Measurements from ENCODE around the gene ATP2B2. TPM values are rescaled to one million over a fixed set of nuclear protein-coding genes. Genes with fewer than 3 reads are reported as not detected.

The ATP2B2 gene
- total RNA-seq, 1 experiment from 2014 or later, result not detected

DNA sequence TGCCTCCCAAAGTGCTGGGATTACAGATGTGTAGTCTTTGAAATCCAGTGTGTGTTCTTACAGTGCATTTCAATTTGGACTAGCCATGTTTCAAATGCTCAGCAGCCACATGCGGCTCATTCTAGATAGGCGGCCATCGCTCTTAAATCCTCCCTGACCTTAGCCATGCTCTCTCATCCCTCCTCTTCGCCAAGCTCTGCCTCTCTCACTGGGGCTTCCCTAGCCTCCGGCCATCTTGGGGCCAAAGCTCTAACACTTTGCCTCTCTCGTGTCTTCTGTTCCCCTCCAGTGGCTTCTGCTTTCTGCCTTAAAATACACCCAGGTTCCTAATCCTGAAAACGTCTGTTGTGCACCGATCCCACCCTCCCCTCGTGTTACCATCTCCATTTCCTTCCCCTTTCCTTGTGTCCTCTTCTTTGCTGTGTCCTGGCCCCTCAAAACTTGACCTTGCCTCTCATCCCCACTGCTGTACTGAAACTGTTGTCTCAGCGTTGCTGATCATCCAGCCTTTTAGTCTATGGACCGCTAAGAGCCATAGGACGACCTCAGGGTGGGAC, 211.3 kb downstream of the ATP2B2 start:
- Mint-ChIP-seq H3K9me3 (ENCODE audit: unreplicated experiment) (no peaks in the 10 kb centered on the region), H3K4me3 (ENCODE audit: unreplicated experiment) (no peak overlapping the region), H3K36me3 (ENCODE audit: insufficient read depth, unreplicated experiment) (peaks cover 30% of the 10 kb centered on the region), H3K4me1 (ENCODE audit: insufficient read depth, unreplicated experiment) (peaks cover 5% of the 10 kb centered on the region), H3K27me3 (ENCODE audit: insufficient read depth, unreplicated experiment) (no peaks in the 10 kb centered on the region), H3K27ac (ENCODE audit: low read depth, unreplicated experiment) (no peak overlapping the region)
- BruUV-seq (replicated peaks), result no TSS peak
- ChIA-PET CTCF (no interaction called here), POLR2A (interaction anchor here (0.6 to 0.9 kb wide), 2 partner anchors 26 to 891 kb away, joined by 3 to 4 read pairs; no protein-coding TSS in a partner anchor)
- no peak for DNase-seq (ENCODE audit: unreplicated experiment)
- TF ChIP-seq, protein P1, sequence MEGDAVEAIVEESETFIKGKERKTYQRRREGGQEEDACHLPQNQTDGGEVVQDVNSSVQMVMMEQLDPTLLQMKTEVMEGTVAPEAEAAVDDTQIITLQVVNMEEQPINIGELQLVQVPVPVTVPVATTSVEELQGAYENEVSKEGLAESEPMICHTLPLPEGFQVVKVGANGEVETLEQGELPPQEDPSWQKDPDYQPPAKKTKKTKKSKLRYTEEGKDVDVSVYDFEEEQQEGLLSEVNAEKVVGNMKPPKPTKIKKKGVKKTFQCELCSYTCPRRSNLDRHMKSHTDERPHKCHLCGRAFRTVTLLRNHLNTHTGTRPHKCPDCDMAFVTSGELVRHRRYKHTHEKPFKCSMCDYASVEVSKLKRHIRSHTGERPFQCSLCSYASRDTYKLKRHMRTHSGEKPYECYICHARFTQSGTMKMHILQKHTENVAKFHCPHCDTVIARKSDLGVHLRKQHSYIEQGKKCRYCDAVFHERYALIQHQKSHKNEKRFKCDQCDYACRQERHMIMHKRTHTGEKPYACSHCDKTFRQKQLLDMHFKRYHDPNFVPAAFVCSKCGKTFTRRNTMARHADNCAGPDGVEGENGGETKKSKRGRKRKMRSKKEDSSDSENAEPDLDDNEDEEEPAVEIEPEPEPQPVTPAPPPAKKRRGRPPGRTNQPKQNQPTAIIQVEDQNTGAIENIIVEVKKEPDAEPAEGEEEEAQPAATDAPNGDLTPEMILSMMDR (IDR thresholded peaks at IDR 0.05; ENCODE audit: unreplicated experiment), result no peak
- intact Hi-C loops (cut with micrococcal nuclease), result no loop called here

DNA sequence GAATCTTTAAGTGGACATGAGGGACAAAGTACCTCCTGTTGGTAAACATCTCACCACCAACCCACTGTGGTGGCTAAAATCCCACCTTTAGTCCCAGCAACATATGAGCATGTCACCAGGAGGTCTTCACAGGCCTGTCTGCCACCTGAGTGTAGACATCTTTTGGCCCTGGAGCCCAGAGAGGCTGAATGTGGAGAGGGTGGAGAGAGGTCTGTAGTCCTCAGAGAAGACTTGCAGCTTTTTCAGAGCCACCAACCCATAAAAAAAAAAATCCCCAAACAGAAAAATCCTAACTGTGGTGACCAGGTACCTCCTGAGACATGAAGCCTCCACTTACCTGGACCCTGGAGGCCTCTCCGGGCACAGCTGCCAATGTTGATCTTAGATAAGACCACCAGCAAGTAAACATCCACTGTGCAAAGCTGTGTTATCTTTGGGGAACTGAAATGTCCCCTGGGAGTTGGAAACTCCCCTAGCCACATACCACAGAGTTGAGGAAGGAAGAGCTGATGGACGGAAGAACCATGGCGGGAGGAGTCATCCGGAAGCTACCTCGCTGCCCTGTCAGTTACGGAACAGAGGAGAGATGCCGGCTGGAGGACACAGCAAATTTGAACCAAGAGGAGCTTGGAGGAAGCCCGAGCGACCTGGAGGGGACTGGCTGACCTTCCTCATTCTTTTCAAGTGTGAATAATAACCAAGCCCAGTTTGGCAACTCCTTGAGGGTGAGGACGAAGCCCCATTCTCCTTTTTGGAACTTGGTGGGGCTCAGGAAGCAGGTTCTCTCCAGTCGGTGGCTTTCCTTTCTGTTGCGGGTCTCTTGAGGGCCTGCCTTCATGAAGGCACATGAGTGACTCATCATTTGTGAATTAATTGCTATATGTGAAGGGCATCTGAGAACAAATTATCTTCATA, 212.6 kb downstream of the ATP2B2 start, which contains the start of gene GHRL:
Gene GHRL, minus strand, starts transcription at position 443 of the 915 bp plus-strand sequence. CDS start 2,767 bp downstream, outside the sequence.
- peaks cover 37% of the 10 kb centered on the region for H3K36me3 Mint-ChIP-seq (ENCODE audit: insufficient read depth, unreplicated experiment)

DNA sequence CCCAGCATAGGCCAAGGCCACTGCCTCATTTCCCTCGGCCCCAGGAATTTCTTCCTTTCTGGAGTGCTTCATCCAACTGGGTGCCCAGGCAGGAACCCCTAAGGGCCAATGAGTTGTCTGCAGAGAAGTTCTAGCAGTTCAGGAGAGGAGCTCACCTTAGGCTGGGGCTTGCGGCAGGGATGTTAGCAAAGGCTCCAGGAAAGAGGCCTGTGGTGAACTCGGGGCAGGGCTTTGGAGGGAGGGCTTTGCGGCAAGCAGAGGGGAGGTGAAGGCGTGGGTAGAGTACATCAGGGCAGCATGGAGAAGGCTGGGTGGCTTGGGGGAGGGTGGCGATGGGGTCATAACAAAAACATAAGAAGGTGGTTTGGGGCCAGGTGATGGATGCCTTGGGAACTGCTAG, 213.7 kb downstream of the ATP2B2 start:
- ChIA-PET POLR2A (interaction anchor here (0.7 kb wide), 1 partner anchor 21 kb away, joined by 3 read pairs; no protein-coding TSS in a partner anchor), CTCF (interaction anchor here (0.6 kb wide), 1 partner anchor 179 kb away, joined by 4 read pairs; no protein-coding TSS in a partner anchor)
- H3K4me1 Mint-ChIP-seq (ENCODE audit: insufficient read depth, unreplicated experiment), result peaks cover 5% of the 10 kb centered on the region
- no TSS peak for BruUV-seq (replicated peaks)
- H3K36me3 Mint-ChIP-seq (ENCODE audit: insufficient read depth, unreplicated experiment), result peaks cover 42% of the 10 kb centered on the region
- no peak overlapping the region for H3K4me3 Mint-ChIP-seq (ENCODE audit: unreplicated experiment)
- H3K27me3 Mint-ChIP-seq (ENCODE audit: insufficient read depth, unreplicated experiment), result no peaks in the 10 kb centered on the region
- intact Hi-C loops (cut with micrococcal nuclease), result no loop called here
- no peak overlapping the region for H3K27ac Mint-ChIP-seq (ENCODE audit: low read depth, unreplicated experiment)
- no peak for DNase-seq (ENCODE audit: unreplicated experiment)
- TF ChIP-seq, protein P1 (IDR thresholded peaks at IDR 0.05; ENCODE audit: unreplicated experiment), result no peak
- no peaks in the 10 kb centered on the region for H3K9me3 Mint-ChIP-seq (ENCODE audit: unreplicated experiment)

More for the DNA sequence above, 212.6 kb downstream of the ATP2B2 start, which contains the start of gene GHRL:
- POLR2A ChIA-PET, result interaction anchor here (0.5 to 1.4 kb wide), 5 partner anchors 12 to 1013 kb away, joined by 3 to 4 read pairs (median 3); no protein-coding TSS in a partner anchor
- no peak within 1 kb of the TSS for H3K4me3 Mint-ChIP-seq (ENCODE audit: unreplicated experiment)
- no peaks in the 10 kb centered on the region for H3K9me3 Mint-ChIP-seq (ENCODE audit: unreplicated experiment)
- H3K4me1 Mint-ChIP-seq (ENCODE audit: insufficient read depth, unreplicated experiment), result peaks cover 5% of the 10 kb centered on the region
- no peaks in the 10 kb centered on the region for H3K27me3 Mint-ChIP-seq (ENCODE audit: insufficient read depth, unreplicated experiment)
- DNase-seq (ENCODE audit: unreplicated experiment), result no peak
- peak within 1 kb of the TSS; percentile 46 for H3K27ac Mint-ChIP-seq (ENCODE audit: low read depth, unreplicated experiment)
- TF ChIP-seq, protein P1 (IDR thresholded peaks at IDR 0.05; ENCODE audit: unreplicated experiment), result no peak
- intact Hi-C loops (cut with micrococcal nuclease), result no loop called here
- CTCF ChIA-PET, result interaction anchor here (0.6 to 0.7 kb wide), 3 partner anchors 27 to 259 kb away, joined by 3 to 4 read pairs (median 4); no protein-coding TSS in a partner anchor
- BruUV-seq (replicated peaks), result no TSS peak
